Measurements from ENCODE around the gene STX1A. TPM values are rescaled to one million over a fixed set of nuclear protein-coding genes. Genes with fewer than 3 reads are reported as not detected.
"Not testable (repeated sequence)": the region's sequence is repeated elsewhere in the genome, so short reads cannot be mapped to it uniquely, and the experiment has no call there.

The STX1A gene
- total and polyA plus RNA-seq, 5 experiments from 2014 or later = 0.69 to 7.8 (median 2.2) TPM

DNA sequence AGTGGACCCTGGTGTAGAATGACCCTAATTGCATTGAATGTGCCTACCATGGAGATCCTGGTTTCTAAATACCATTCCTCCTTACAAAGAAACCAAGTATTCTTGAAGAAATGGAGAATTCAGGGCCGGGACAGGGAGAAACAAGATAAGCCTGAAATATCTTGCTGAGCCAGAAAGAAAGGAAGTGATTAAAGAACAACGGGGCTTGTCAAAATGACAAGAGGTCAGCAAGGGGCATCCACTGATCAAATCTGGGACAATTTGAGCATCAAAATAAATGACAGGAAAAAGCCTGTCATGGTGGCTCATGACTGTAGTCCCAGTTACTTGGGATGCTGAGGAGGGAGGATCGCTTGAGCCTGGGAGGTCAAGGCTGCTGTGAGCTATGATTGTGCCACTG lies 11.0 kb upstream of the STX1A start:
- Mint-ChIP-seq H3K27me3 (peaks cover 2 to 14% (median 9%) of the 10 kb centered on the region in 5 donors), H3K9me3 (no peaks in the 10 kb centered on the region), H3K4me3 (no peak overlapping the region), H3K36me3 (no peaks in the 10 kb centered on the region), H3K27ac (no peak overlapping the region), H3K4me1 (peaks cover 3 to 8% (median 6%) of the 10 kb centered on the region in 4 donors)
- no peak for DNase-seq
- POLR2A ChIA-PET = no interaction called here
- ATAC-seq = no peak

DNA sequence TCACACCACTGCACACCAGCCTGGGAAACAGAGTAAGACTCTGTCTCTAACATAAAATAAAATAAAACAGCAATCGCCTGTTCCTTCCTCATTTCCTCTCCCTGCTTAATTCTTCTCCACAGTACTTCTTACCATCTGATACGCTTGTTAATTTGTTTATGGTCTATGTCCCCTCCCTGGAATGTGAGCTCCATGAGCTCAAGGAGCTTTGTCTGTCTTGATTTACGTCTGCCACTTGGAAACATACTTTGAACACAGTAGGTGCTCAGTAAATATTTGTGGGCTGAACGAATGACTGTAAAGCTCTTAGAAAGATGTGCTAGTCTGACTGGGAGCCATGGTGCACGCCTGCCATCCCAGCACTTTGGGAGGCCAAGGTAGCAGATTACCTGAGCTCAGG lies 9.1 kb upstream of the STX1A start:
- no peak overlapping the region for H3K27ac Mint-ChIP-seq
- peaks cover 2 to 17% (median 9%) of the 10 kb centered on the region in 5 donors for H3K27me3 Mint-ChIP-seq
- no peak overlapping the region for H3K4me3 Mint-ChIP-seq
- ATAC-seq = no peak
- POLR2A ChIA-PET = no interaction called here
- no peak for DNase-seq
- no peaks in the 10 kb centered on the region for H3K36me3 Mint-ChIP-seq
- H3K9me3 Mint-ChIP-seq = no peaks in the 10 kb centered on the region
- H3K4me1 Mint-ChIP-seq = no peaks in the 10 kb centered on the region

DNA sequence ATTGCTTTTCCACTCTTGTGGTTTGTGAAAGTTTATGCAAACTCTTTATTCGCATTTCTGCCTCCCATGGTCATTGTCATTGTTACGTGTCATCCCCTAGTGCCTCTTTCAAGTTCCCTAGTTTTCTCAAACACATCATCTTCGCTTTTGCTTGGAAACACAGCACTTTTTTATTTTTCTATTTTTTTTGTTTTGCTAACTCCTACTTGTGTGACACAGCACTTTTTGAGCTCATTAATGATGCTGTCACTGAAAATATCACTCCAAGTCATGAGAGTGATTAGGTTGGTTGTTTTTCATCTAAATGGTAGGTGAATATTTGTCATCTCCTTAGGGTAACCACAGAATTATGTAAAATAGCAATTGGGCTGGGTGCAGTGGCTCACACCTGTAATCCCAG lies 8.5 kb upstream of the STX1A start:
- DNase-seq = no peak
- no peaks in the 10 kb centered on the region for H3K4me1 Mint-ChIP-seq
- peaks cover 2 to 17% (median 9%) of the 10 kb centered on the region in 5 donors for H3K27me3 Mint-ChIP-seq
- peak overlapping the region in 1 of 10 donors; percentile 22 for H3K27ac Mint-ChIP-seq
- POLR2A ChIA-PET = no interaction called here
- no peak overlapping the region for H3K4me3 Mint-ChIP-seq
- H3K9me3 Mint-ChIP-seq = no peaks in the 10 kb centered on the region
- no peak for ATAC-seq
- no peaks in the 10 kb centered on the region for H3K36me3 Mint-ChIP-seq

DNA sequence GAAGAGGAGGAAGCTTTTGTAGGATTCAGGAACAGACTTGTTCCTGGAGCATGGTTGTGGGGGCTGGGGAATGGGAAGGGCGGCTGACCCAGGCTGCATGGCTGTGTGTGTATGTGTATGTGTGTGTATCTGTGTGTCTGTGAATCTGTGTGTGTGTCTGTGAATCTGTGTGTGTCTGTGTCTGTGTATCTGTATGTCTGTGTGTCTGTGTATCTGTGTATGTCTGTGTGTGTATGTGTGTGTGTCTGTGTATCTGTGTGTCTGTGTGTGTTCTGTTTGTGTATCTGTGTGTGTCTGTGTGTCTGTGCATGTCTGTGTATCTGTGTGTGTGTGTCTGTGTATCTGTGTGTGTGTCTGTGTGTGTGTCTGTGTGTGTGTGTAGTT lies 6.6 kb upstream of the STX1A start:
- ATAC-seq = peak; percentile 11 to 18
- Mint-ChIP-seq H3K9me3 (no peaks in the 10 kb centered on the region), H3K4me3 (no peak overlapping the region), H3K4me1 (no peaks in the 10 kb centered on the region), H3K27me3 (peaks cover 2 to 16% (median 9%) of the 10 kb centered on the region in 5 donors), H3K27ac (no peak overlapping the region), H3K36me3 (no peaks in the 10 kb centered on the region)
- POLR2A ChIA-PET = interaction anchor here (1.2 to 1.4 kb wide), 2 partner anchors 9 to 119 kb away, joined by 3 to 6 read pairs; no protein-coding TSS in a partner anchor
- DNase-seq = no peak

DNA sequence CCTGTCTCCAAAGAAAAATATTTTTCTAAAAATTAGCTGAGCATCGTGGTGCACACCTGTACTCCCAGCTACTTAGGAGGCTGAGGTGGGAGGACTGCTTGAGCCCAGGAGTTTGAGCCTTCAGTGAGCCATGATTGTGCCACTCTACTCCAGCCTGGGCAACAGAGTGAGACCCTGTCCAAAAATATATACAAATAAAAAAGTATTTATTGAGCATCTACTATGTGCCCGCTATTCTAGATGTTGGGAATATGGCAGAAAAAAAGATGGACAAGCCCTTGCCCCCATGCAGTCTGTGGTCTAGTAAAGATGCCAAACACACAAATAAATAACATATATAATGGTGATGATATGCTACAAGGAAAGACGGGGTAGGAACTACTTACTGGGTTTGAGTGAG lies 4.3 kb upstream of the STX1A start:
- H3K27ac Mint-ChIP-seq = no peak overlapping the region
- peaks cover 2 to 16% (median 10%) of the 10 kb centered on the region in 5 donors for H3K27me3 Mint-ChIP-seq
- ATAC-seq (no peak), DNase-seq (no peak)
- no peaks in the 10 kb centered on the region for H3K9me3 Mint-ChIP-seq
- H3K4me1 Mint-ChIP-seq = peaks cover 4 to 8% (median 5%) of the 10 kb centered on the region in 4 donors
- no peaks in the 10 kb centered on the region for H3K36me3 Mint-ChIP-seq
- POLR2A ChIA-PET = interaction anchor here (1.0 kb wide), 1 partner anchor 15 kb away, joined by 5 read pairs; the partner anchor contains the start of gene ABHD11
- H3K4me3 Mint-ChIP-seq = no peak overlapping the region

DNA sequence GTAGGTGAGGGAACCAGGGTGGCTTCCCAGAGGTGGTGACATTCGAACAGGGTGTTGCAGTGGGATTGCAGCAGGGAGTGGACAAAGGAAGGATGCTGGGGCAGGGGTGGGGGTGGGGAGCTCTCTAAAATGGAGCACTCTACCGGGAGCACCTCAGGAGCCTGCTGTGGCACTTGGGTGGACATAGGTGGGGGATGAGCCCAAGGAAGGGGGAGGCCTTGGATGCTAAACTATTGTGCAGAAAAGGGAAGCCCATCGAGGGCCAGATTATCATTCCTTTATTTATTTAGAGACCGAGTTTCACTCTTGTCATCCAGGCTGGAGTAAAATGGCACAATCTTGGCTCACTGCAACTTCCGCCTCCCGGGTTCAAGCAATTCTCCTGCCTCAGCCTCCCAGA lies 3.3 kb upstream of the STX1A start:
- Mint-ChIP-seq H3K36me3 (no peaks in the 10 kb centered on the region), H3K4me1 (peaks cover 8 to 17% (median 13%) of the 10 kb centered on the region in 4 donors), H3K9me3 (no peaks in the 10 kb centered on the region), H3K27me3 (peaks cover 0 to 7% (median 0%) of the 10 kb centered on the region in 5 donors), H3K27ac (no peak overlapping the region), H3K4me3 (no peak overlapping the region)
- ATAC-seq (no peak), DNase-seq (no peak)
- POLR2A ChIA-PET = interaction anchor here (1.0 kb wide), 1 partner anchor 16 kb away, joined by 5 read pairs; the partner anchor contains the start of gene ABHD11

DNA sequence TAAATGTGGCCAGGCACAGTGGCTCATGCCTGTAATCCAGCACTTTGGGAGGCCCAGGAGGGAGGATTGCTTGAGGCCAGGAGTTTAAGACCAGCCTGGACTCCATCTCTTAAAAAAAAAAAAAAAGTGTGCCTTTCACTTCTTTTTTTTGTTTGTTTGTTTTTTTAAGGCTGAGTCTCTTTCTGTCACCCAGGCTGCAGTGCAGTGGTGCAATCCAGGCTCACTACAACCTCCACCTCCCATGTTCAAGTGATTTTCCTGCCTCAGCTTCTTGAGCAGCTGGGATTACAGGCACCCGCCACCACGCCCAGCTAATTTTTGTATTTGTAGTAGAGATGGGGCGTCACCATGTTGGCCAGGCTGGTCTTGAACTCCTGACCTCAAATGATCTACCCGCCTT lies 2.7 kb upstream of the STX1A start:
- ATAC-seq, H3K9me3 Mint-ChIP-seq, H3K27ac Mint-ChIP-seq, POLR2A ChIA-PET, H3K4me3 Mint-ChIP-seq, H3K27me3 Mint-ChIP-seq, H3K36me3 Mint-ChIP-seq, DNase-seq: not testable (repeated sequence)
- H3K4me1 Mint-ChIP-seq = peaks cover 11 to 23% (median 19%) of the 10 kb centered on the region in 4 donors

DNA sequence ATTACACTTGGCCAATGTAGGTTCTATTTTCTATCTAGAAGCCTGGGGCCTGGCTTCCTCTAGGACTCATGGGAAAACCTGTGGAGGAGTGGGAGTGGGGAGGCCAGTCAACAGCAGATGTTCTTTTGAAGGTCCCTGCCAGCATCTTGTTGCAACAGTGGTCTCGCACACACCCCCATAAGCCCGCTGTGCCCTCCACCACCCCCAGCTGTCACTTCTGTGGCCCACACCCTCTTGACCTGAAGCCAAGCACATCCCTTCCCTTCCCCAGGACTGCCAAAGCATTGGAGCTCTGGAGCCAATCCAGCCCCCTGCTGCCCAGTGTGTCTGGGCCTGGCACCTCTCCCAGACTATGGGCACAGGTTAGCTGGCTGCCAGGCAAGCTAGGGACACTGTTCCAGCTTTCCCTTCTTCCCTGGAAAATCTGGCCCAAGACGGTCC lies 1.9 kb upstream of the STX1A start:
- H3K4me1 Mint-ChIP-seq = peaks cover 14 to 26% (median 24%) of the 10 kb centered on the region in 4 donors
- no peak for DNase-seq
- peak overlapping the region in 7 of 10 donors; percentile 9 to 89 (median 50) for H3K4me3 Mint-ChIP-seq
- peak overlapping the region in 1 of 10 donors; percentile 40 for H3K27ac Mint-ChIP-seq
- peaks cover 0 to 9% (median 0%) of the 10 kb centered on the region in 5 donors for H3K27me3 Mint-ChIP-seq
- peaks cover 0 to 2% (median 0%) of the 10 kb centered on the region in 3 donors for H3K36me3 Mint-ChIP-seq
- POLR2A ChIA-PET = interaction anchor here (0.9 kb wide), 1 partner anchor 10 kb away, joined by 3 read pairs; no protein-coding TSS in a partner anchor
- H3K9me3 Mint-ChIP-seq = no peaks in the 10 kb centered on the region
- ATAC-seq = no peak

DNA sequence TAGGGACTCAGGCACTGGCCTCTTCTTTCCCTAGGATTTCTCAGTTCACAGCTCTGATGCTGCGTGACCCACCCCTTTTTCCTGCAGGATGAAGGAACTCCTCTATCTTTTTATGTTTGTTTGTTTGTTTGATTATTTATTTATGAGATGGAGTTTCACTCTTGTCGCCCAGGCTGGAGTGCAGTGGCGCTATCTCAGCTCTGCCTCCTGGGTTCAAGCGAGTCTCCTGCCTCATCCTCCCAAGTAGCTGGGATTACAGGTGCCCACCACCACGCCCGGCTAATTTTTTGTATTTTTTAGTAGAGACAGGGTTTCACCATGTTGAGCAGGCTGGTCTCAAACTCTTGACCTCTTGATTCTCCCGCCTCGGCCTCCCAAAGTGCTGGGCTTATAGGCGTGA lies 974 bp upstream of the STX1A start:
- H3K9me3 Mint-ChIP-seq, DNase-seq, ATAC-seq, H3K36me3 Mint-ChIP-seq, H3K27me3 Mint-ChIP-seq: not testable (repeated sequence)
- Mint-ChIP-seq H3K27ac (peak overlapping the region in 6 of 10 donors; percentile 31 to 79 (median 66)), H3K4me3 (peak overlapping the region; percentile 64 to 89 (median 84)), H3K4me1 (peaks cover 14 to 31% (median 24%) of the 10 kb centered on the region in 4 donors)
- POLR2A ChIA-PET = interaction anchor here (0.7 kb wide), 1 partner anchor 404 kb away, joined by 5 read pairs; no protein-coding TSS in a partner anchor

DNA sequence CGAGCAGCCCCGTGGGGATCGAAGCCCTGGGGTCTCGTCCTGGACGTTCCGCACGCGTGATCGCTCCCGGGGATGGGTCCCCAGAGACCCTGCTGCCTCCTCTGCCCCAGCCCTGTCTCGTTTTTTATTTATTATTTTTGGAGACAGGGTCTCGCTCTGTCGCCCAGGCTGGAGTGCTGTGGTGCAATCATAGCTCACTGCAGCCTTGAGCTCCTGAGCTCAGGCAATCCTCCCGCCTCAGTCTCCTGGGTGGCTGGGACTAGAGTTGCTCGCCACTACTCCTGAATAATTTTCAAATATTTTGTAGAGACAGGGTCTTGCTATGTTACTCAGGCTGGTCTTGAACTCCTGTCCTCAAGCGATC lies 319 bp upstream of the STX1A start:
- peaks cover 0 to 2% (median 0%) of the 10 kb centered on the region in 3 donors for H3K36me3 Mint-ChIP-seq
- H3K4me1 Mint-ChIP-seq = peaks cover 14 to 31% (median 24%) of the 10 kb centered on the region in 4 donors
- ATAC-seq = peak in 1 of 2 donors; percentile 4
- DNase-seq = no peak
- POLR2A ChIA-PET = no interaction called here
- peak overlapping the region; percentile 64 to 89 (median 84) for H3K4me3 Mint-ChIP-seq
- peak overlapping the region in 3 of 10 donors; percentile 75 to 79 (median 78) for H3K27ac Mint-ChIP-seq
- H3K9me3 Mint-ChIP-seq = no peaks in the 10 kb centered on the region
- peaks cover 0 to 8% (median 0%) of the 10 kb centered on the region in 5 donors for H3K27me3 Mint-ChIP-seq

DNA sequence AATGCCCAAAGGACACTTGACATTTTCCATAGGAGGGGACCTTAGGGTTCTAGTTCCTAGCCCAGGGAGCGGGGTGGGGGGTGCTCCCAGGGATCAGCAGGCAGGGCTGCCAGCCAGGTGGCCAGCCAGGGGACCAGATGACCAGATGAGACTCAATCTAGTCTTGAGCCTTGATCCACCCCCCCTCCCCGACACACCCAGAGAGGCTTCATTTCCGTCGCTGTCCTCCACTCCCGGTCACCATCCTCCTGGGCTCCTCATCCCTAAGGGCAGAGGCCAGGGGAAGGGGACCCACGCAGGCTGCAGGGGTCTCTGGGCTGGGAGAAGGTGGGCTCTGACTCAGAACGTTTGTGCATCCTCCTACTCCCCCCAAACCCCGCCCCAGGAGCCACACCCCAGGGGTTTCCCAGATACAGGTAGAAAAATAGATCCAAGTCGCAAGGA lies 1.0 kb downstream of the STX1A start:
- ATAC-seq (no peak), DNase-seq (peak in 3 of 10 donors; percentile 26 to 31 (median 28))
- Mint-ChIP-seq H3K4me3 (peak overlapping the region; percentile 77 to 96 (median 88)), H3K4me1 (peaks cover 14 to 31% (median 24%) of the 10 kb centered on the region in 4 donors), H3K9me3 (no peaks in the 10 kb centered on the region), H3K27me3 (peaks cover 0 to 7% (median 0%) of the 10 kb centered on the region in 5 donors), H3K27ac (peak overlapping the region in 8 of 10 donors; percentile 52 to 92 (median 80)), H3K36me3 (peaks cover 0 to 2% (median 0%) of the 10 kb centered on the region in 3 donors)
- POLR2A ChIA-PET = no interaction called here

DNA sequence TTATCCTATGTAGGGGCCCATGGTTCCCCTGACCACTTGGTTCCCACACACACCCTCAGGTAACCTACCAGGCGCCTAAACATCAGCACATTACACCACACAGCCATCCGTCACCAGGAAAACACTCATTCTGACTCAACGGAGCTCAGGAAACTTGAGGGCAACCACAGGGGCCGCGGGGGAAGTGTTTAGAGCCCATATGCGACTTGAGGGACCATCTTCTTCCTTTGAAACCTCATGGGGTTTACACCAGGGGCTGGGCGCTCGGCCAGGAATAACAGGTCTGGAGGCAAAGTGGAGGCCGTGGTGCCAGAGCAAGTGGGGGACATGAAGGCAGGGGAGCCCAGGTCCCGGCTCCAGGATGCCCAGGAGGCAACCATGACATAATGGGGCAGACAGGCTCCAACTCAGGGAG lies 1.5 kb downstream of the STX1A start:
- DNase-seq (peak; percentile 39 to 83 (median 66)), ATAC-seq (peak; percentile 84)
- H3K27ac Mint-ChIP-seq = peak overlapping the region; percentile 73 to 92 (median 88)
- peaks cover 17 to 31% (median 25%) of the 10 kb centered on the region in 4 donors for H3K4me1 Mint-ChIP-seq
- H3K9me3 Mint-ChIP-seq = no peaks in the 10 kb centered on the region
- peaks cover 0 to 7% (median 0%) of the 10 kb centered on the region in 5 donors for H3K27me3 Mint-ChIP-seq
- POLR2A ChIA-PET = interaction anchor here (0.7 to 0.9 kb wide), 3 partner anchors 12 to 27 kb away, joined by 3 to 5 read pairs (median 3); partner anchors contain the start of gene ABHD11
- peak overlapping the region; percentile 77 to 96 (median 88) for H3K4me3 Mint-ChIP-seq
- H3K36me3 Mint-ChIP-seq = peaks cover 0 to 2% (median 0%) of the 10 kb centered on the region in 3 donors
